Spinal cord (tissue), 10 donors: ENCODE data around the gene ENTHD1. TPM values are rescaled to one million over a fixed set of nuclear protein-coding genes. Genes with fewer than 3 reads are reported as not detected.

ENCODE experiments used
- DNase-seq, 6 donors: peaks; one replicate each; pipeline versions ENCODE4 v3.0.0 to v3.0.0-alpha.2; 2013 to 2015; ENCODE audit warnings: low spot score in 6 of 6, low read depth in 4 of 6
- H3K27ac ChIP-seq: one replicate; pipeline ENCODE4 v1.5.1; 2013; ENCODE audit warnings: low read depth, low read length, control low read depth
- H3K27me3 ChIP-seq: one replicate; pipeline ENCODE4 v1.6.1; 2013; ENCODE audit warnings: low read length; ENCODE audit not compliant: control insufficient read depth, insufficient read depth
- H3K36me3 ChIP-seq: one replicate; pipeline ENCODE4 v1.6.1; 2013; ENCODE audit warnings: low read length; ENCODE audit not compliant: control insufficient read depth, insufficient read depth
- H3K4me1 ChIP-seq: one replicate; pipeline ENCODE4 v1.6.1; 2013; ENCODE audit warnings: low read length; ENCODE audit not compliant: control insufficient read depth, insufficient read depth
- H3K4me3 ChIP-seq: one replicate; pipeline ENCODE4 v1.5.1; 2013; ENCODE audit warnings: low read depth, low read length, control low read depth
- H3K9me3 ChIP-seq: one replicate; pipeline ENCODE4 v1.6.1; 2013; ENCODE audit warnings: low read length; ENCODE audit not compliant: control insufficient read depth, insufficient read depth
- WGBS: methylation state at CpG from one replicate; pipeline ENCODE4 v1.1.5; 2013; ENCODE audit warnings: missing lambda C conversion rate; ENCODE audit not compliant: insufficient coverage; 5-methylcytosine and 5-hydroxymethylcytosine counted together
- polyA plus RNA-seq, 2 donors: library from polyadenylated mRNA; unstranded; fragments of 120-200 nt; gene quantifications; one replicate each; pipeline ENCODE4 v1.2.1, GENCODE V29; 2013; ENCODE audit not compliant: insufficient read length in 2 of 2
- total RNA-seq, 2 donors: library from RNA; depleted of rRNA in 1 of 2; stranded (reverse); fragments of 120-200 nt in 1 of 2; fragments of >200 nt in 1 of 2; gene quantifications; one replicate each; pipeline versions ENCODE4 v1.2.3 to v1.2.4, GENCODE V29; 2013 to 2014
- donor health status: healthy.

The ENTHD1 gene
- total and polyA plus RNA-seq, 4 donors: 0.10 TPM; not detected in 3

DNA sequence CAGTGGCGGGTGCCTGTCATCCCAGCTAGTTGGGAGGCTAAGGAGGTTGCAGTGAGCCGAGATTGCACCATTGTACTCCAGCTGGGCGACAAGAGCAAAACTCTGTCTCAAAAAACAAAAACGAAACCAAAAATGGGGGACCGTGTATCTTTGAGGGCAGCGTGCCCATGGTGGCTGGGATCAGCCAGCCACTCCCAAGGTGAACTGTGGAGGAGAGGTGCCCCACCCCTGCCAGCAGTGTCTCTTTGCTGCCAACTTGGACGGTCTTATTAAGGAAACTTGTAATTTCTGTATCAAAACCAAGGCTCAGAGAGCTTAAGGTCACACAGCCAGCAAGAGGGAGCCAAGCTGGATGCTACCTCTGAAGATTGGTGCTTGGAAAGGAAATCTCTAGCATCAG, 175.4 kb downstream of the ENTHD1 start:
- peaks cover 60% of the 10 kb centered on the region for H3K4me1 ChIP-seq
- 100% methylated on average over 5 of the region's 7 CpGs for WGBS
- no peaks in the 10 kb centered on the region for H3K9me3 ChIP-seq
- no peaks in the 10 kb centered on the region for H3K36me3 ChIP-seq
- H3K27me3 ChIP-seq: peaks cover 2% of the 10 kb centered on the region
- no peak overlapping the region for H3K27ac ChIP-seq
- no peak for DNase-seq
- no peak overlapping the region for H3K4me3 ChIP-seq

DNA sequence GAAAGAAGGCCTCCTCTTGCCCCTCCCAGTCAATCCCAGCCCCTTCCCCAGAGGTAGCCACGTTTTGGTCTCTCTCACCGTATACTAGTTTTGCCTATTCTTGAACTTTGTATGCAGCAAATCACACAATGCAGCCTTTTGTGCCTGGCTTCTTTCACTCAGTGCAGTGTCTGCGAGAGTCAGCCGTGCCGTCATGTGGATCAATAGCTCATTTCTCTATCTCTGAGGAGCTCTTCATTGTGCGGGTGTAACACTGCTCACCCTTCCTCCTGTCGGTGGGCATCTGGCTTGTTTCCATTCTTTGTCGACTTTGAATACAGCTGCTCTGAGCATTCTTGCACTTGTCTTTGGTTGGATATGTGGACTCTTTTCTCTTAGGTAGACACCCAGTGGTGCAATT, 176.5 kb downstream of the ENTHD1 start:
- peaks cover 60% of the 10 kb centered on the region for H3K4me1 ChIP-seq
- H3K4me3 ChIP-seq: no peak overlapping the region
- WGBS: 21% methylated on average over 7 of the region's 8 CpGs
- no peaks in the 10 kb centered on the region for H3K27me3 ChIP-seq
- no peaks in the 10 kb centered on the region for H3K36me3 ChIP-seq
- no peaks in the 10 kb centered on the region for H3K9me3 ChIP-seq
- H3K27ac ChIP-seq: no peak overlapping the region
- DNase-seq: peak in 2 of 6 donors; percentile 53 to 84

DNA sequence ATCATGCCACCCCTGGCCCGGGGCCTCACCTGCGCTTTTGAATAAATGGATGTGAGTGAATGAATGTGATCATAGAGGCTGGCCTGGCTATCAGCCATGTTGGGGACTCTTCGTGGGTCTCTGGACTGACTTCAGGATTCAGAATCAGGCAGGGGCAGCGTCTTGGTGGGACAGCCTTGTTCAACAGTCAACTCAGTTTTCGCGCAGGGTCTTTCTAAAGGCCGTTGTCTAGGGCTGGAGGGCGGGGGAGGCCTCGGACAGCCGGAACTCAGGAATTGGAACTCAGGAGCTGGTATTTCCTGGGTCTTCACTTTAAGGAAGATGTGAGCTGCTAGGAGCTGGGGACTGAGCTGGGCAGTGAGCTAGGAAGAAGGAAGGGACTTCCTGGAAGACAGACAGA, 177.0 kb downstream of the ENTHD1 start:
- WGBS: 70% methylated on average over 10 of the region's 10 CpGs
- no peak for DNase-seq
- Histone ChIP-seq H3K9me3 (no peaks in the 10 kb centered on the region), H3K4me1 (peaks cover 55% of the 10 kb centered on the region), H3K4me3 (no peak overlapping the region), H3K27ac (no peak overlapping the region), H3K36me3 (no peaks in the 10 kb centered on the region), H3K27me3 (no peaks in the 10 kb centered on the region)

DNA sequence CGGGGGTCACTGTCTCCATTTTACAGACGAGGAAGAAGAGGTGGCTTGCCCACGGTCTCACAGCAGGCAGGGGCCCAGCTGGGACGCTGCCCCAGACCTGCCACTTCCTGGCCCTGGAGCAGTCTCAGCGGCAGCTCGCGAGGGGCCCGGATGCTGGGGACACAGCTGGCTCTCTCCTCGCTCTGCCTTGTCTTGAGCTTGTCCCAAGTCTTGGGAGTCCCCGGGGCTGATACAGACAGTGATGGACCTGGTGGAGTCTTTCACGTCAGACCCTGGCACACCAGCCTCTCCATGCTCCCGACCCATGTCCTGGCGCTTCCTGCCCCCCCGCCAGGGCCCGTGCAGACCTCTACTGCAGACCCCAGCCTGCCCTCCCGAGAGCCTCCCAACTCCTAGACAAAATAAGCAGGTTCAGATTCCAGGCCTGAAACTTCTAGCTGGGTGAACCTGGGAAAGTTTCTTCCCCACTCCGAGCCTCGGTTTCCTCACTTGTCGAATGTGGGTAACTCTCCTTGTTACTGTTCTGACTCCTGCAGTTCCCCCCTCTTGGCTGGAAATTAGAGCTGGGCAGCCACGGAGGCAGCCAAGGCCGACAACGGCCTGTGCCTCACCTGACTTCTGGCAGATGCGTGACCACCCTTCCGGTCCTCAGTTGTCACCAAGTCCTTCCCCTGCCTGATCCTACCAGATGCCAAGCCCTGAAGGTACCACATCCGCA, 177.6 kb downstream of the ENTHD1 start:
- H3K27me3 ChIP-seq: no peaks in the 10 kb centered on the region
- no peak overlapping the region for H3K4me3 ChIP-seq
- H3K36me3 ChIP-seq: no peaks in the 10 kb centered on the region
- 85% methylated on average over 23 of the region's 25 CpGs for WGBS
- peaks cover 49% of the 10 kb centered on the region for H3K4me1 ChIP-seq
- no peak for DNase-seq
- H3K9me3 ChIP-seq: no peaks in the 10 kb centered on the region
- no peak overlapping the region for H3K27ac ChIP-seq

DNA sequence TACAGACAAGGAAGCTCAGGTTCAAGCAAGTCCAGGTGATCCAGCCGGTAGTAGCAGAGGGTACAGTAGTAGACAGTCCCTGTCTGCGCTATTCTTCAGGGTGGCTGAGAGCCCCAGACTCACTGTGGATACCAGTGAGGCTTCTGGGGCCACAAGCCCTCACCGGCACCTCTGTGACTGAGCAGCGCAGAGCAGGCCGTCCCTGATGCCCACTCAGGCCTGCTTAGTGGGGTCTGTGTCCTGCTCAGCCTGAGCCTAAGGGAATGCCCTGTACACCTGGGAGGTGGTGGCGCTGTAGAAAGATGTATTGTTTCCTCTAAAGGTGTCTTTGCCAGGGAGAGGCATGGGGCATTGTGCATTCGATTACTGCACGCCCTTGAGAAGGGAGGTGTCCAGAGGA, 179.2 kb downstream of the ENTHD1 start:
- no peak overlapping the region for H3K27ac ChIP-seq
- no peaks in the 10 kb centered on the region for H3K27me3 ChIP-seq
- 95% methylated on average over 6 of the region's 8 CpGs for WGBS
- H3K36me3 ChIP-seq: no peaks in the 10 kb centered on the region
- DNase-seq: no peak
- H3K9me3 ChIP-seq: no peaks in the 10 kb centered on the region
- H3K4me1 ChIP-seq: peaks cover 53% of the 10 kb centered on the region
- no peak overlapping the region for H3K4me3 ChIP-seq

DNA sequence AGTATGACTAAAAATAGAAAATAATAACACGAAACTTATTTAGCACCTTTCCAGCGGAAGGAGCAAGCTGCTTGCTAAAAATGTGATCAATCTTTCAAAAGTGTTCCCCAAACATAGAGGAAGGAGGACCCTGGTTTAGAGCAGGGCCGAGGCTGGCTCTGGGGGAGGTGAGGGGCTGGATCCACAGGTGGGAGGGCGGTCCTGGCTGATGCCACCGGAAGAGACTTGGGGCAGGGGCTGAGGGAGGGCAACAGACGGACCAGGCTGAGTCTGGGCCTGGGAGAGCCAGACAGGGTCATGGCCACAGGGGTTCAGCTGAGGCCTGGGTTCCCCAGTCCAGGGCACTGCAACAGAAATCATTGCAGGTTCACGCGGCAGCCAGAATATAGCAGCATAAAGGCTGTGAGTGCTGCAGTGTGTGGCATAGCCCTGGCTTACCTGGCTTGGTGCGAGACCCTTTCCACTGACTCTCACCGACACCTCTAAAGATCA, 179.7 kb downstream of the ENTHD1 start:
- Histone ChIP-seq H3K4me3 (no peak overlapping the region), H3K36me3 (no peaks in the 10 kb centered on the region), H3K4me1 (peaks cover 48% of the 10 kb centered on the region), H3K27ac (no peak overlapping the region), H3K9me3 (no peaks in the 10 kb centered on the region), H3K27me3 (no peaks in the 10 kb centered on the region)
- 91% methylated on average over 9 of the region's 10 CpGs for WGBS
- DNase-seq: no peak

DNA sequence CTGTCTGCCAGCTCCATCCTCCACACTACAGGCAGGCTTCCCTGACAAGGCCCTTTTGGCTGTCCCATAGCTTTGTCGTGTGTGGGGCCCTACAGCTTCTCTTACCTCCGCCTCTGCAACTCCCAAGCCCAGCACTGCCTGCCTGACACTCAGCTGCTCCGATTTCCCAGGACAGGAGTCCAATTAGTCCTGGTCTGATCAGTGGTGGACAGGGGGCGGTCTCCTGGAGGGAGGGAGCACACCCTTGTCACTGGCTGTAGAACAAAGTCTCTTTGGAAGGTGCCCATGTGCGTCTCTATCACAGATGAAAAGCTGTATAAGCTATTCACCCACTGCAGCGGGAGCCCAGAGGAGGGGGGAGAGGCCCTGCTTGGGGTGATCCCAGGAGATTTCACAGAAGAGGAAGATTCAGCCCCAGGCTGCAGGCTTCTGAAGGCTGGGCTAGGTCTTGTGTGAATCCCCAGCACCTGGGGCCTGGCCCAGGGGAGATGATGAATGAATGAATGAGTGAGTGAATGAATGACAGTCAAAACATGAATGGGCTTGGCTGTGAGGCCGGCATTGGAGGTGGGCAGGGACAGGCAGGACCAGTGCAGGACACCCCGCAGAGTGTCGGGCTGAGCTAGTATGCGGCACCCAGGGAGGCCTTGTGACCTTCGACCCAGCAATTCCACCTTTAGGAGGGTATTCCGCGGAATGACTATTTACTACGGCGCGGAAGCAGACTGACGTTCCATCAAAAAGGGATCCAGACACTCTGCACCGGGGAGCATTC, 180.6 kb downstream of the ENTHD1 start:
- Histone ChIP-seq H3K27ac (no peak overlapping the region), H3K4me1 (peaks cover 43% of the 10 kb centered on the region), H3K4me3 (no peak overlapping the region), H3K27me3 (no peaks in the 10 kb centered on the region), H3K36me3 (no peaks in the 10 kb centered on the region), H3K9me3 (no peaks in the 10 kb centered on the region)
- 55% methylated on average over 15 of the region's 18 CpGs for WGBS
- no peak for DNase-seq

DNA sequence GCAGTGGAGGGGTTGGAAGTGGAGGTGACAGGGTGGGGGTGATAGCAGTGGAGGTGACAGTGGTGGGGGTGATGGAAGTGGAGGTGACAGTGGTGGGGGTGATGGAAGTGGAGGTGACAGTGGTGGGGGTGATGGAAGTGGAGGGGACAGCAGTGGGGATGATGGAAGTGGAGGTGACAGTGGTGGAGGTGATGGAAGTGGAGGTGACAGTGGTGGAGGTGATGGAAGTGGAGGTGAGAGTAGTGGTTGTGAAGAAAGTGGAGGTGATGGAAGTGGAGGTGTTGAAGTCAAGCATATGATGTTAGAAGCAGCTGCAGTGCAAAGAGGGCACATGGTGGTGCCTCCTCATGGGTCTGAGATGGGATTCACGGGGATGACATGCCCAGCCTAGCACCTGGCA, 181.5 kb downstream of the ENTHD1 start:
- no peaks in the 10 kb centered on the region for H3K36me3 ChIP-seq
- H3K9me3 ChIP-seq: no peaks in the 10 kb centered on the region
- no peak overlapping the region for H3K4me3 ChIP-seq
- no peak for DNase-seq
- 67% methylated on average over 1 of the region's 1 CpG for WGBS
- H3K27ac ChIP-seq: no peak overlapping the region
- no peaks in the 10 kb centered on the region for H3K27me3 ChIP-seq
- peaks cover 43% of the 10 kb centered on the region for H3K4me1 ChIP-seq

DNA sequence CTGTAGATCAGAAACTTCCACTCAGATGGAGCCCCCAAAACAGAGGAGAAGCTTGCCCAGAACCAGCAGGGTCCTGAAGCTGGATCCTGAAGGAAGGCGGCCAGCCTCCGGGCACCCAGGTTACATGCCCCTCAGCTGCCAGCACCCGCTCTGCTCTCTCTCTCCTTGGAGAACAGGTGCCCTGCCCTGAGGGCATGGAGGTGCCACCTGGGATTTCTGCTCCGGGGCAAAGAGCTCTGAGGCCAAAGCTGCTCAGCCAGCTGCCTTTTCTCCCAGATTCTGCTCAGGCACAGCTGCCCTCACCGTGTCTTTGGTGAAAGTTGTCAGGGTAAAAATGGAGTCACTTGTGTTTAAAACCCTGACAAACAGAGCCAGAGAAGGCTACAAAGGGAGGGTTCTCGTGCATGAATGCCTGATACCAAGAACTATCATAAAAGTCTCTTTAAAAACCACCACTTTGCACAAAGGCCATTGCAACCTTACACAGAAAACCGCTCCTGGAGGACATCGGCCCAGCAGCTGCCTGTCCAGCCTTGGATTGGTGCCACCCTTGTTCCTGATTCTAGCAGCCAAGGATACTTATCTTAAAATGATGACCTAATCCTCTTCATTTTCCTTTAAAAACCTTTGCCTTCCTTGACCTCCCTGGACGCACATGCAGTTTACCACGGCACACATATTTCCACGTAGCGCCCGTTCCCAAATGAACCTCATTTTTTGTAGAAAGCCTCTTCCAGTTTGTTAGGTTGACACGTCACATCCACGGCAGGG, 183.0 kb downstream of the ENTHD1 start:
- peaks cover 43% of the 10 kb centered on the region for H3K4me1 ChIP-seq
- peak in 1 of 6 donors; percentile 34 for DNase-seq
- no peak overlapping the region for H3K27ac ChIP-seq

More for the DNA sequence above, 183.0 kb downstream of the ENTHD1 start:
- Histone ChIP-seq H3K36me3 (no peaks in the 10 kb centered on the region), H3K4me3 (no peak overlapping the region), H3K27me3 (peaks cover under 1% of the 10 kb centered on the region), H3K9me3 (no peaks in the 10 kb centered on the region)
- WGBS: 62% methylated on average over 15 of the region's 15 CpGs
